HG02759 (cell line): Measurements from ENCODE around the gene FAM98C.
"Not testable (repeated sequence)": the region's sequence is repeated elsewhere in the genome, so short reads cannot be mapped to it uniquely, and the experiment has no call there.

ENCODE experiments used
- ATAC-seq: cut with Tn5 transposase; IDR thresholded peaks from one replicate; pipeline ENCODE4 v1.9.1; 2021; ENCODE audit warnings: mild to moderate bottlenecking, moderate library complexity; ENCODE audit not compliant: unreplicated experiment

The FAM98C gene

GRCh38 chr19:38425222-38425809, 22.4 kb downstream of the FAM98C start:
- no peak for ATAC-seq

DNA sequence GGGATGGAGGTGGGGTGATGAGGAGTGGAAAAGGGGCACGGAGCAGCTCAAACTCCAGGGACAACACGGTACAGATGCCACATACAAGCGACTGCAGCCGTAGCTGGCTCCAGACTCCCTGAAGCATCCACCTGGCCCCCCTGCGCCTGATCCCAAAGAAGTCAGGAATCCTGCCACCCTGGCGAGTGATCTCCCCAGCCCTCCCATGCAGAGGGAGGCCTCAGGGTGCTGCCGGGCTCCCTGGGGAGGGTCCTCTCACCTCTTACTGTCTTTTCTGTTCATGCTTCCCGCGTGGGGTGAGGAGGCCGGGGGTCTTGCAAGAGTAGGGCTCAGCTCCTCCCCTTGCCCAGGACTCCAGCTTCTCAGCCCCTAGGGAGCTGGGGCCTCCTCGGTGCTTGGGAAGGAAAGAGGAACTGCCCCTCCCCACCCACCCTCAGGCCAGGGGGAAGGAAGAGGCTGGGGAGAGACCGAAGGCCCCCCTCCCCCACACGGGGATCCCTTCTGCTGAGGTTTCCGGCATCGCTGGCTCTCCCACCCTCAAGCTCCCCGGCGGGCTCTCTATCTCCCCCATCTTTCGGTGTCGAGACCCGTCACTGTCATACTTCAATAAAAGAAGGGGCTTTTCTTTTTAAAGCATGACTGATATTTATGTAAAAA, 23.0 kb downstream of the FAM98C start, which contains the start of gene RASGRP4:
Gene RASGRP4 (minus strand): TSS at position 410 of the 657 bp plus-strand sequence. CDS start 128 bp downstream, at position 282.
- ATAC-seq, result no peak

- ATAC-seq, result not testable (repeated sequence)
These were observed 24.3 kb downstream of the FAM98C start for GRCh38 chr19:38427035-38427677.

GRCh38 chr19:38429055-38429810, 26.3 kb downstream of the FAM98C start:
- no peak for ATAC-seq

DNA sequence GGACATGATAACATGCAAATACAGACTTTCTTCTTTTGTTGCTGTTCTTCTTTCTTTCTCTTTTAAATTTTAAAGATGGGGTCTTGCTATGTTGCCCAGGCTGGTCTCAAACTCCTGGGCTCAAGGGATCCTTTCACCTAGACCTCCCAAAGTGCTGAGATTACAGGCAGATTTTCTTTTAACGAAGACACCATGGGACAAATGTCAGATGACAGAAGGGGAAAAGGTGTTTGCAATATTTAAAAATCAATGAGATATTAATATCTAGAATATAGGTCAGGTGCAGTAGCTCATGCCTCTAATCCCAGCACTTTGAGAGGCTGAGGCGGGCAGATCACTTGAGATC, 26.9 kb downstream of the FAM98C start:
- no peak for ATAC-seq

DNA sequence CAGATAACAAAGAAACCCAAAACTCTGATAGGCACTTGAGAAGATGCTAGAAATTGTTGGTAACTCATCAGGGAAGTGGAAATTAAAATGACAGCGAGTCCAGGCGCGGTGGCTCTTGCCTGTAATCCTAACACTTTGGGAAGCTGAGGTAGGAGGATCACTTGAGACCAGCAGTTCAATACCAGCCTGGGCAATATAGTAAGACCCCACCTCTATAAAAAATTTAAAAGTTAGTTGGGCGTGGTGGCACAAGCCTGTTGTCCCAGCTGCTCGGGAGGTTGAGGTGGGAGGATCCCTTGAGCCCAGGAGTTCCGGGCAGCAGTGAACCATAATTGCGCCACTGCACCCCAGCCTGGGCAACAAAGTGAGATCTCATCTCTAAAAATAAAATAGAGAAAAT, 28.0 kb downstream of the FAM98C start:
- no peak for ATAC-seq

GRCh38 chr19:38433268-38433733, 30.4 kb downstream of the FAM98C start, which contains the start of gene RYR1:
TSS of gene RYR1 (plus strand) at chr19:38433691. CDS start at chr19:38433830, 139 bp downstream.
- ATAC-seq, result no peak

GRCh38 chr19:38434549-38435051, 31.7 kb downstream of the FAM98C start:
- no peak for ATAC-seq

GRCh38 chr19:38437295-38437694, 34.4 kb downstream of the FAM98C start:
- no peak for ATAC-seq

DNA sequence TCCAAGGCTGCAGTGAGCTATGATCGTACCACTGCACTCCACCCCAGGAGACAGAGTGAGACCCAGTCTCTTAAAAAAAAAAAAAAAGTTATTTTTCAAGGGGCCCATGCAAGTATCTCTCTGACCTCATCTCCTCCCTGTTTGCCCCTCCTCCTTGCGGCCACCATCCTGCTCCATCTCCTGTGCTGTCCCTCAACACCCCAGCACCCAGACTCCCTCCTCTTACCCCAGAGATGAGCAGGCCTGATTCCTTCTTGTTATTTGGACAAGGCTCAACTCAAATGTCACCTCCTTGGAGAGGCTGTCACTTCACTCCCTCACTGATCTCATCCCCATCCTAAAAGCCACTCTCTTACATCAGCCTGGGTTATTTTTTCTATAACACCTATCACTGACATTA, 35.0 kb downstream of the FAM98C start:
- ATAC-seq, result no peak

- no peak for ATAC-seq
These were observed 37.7 kb downstream of the FAM98C start for GRCh38 chr19:38440592-38440991.

DNA sequence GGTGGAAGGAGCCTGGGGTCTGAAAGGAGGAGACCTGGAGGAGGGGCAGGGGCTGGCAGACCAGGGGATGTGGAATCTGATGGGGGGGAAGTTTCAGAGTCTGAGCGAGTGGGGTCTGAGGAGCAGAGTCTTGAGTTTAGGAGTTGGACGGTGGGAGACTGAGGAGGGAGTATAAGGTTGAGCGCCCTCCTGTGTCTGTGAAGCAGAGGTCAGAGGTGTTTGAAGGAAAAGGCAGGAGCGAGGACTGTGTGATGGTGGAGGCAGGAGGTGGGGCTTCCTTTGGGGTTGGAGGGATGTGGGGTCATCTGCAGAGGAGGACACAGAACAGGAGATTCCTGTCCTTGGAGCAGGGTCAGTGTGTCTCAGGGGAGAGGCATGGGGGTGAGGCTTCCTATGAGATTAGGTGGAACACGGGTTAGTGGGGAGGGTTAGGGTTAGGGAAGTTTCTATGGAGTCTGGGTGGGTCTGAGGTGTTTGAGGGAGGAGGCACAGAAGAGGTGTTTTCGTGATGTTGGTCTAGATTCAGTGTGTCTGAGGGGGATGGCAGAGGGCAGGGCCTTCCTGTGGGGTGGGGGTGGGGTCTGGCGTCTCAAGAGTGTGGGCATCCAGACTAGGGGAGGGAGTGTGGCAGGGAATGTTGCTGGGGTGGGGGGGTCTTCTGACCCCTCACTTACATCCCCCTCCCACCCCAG, 38.9 kb downstream of the FAM98C start:
- no peak for ATAC-seq

- no peak for ATAC-seq
These were observed 39.8 kb downstream of the FAM98C start for GRCh38 chr19:38442736-38443135.

DNA sequence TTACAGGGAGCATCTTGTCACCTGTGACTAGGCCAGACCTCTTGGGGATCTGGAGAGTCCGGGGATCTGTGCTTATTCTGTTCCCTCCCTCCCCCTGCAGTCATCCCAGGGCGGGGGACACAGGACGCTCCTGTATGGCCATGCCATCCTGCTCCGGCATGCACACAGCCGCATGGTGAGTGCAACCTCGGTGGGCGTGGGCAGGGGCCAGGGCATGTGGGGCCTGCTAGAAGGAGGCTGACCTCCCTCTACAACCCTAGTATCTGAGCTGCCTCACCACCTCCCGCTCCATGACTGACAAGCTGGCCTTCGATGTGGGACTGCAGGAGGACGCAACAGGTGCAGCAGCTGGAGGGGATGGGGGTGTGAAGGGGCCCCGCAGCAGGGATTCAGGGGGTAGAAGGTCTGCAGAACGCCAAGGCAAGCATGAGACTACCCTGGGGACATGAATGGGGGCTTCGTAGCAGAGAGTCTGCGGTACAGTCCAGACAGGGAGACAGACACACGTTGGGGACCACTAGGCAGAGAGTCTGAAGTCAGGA, 40.6 kb downstream of the FAM98C start:
- no peak for ATAC-seq

GRCh38 chr19:38444026-38444425, 41.1 kb downstream of the FAM98C start:
- no peak for ATAC-seq

GRCh38 chr19:38445362-38445761, 42.5 kb downstream of the FAM98C start:
- no peak for ATAC-seq

GRCh38 chr19:38448225-38448624, 45.3 kb downstream of the FAM98C start:
- no peak for ATAC-seq

DNA sequence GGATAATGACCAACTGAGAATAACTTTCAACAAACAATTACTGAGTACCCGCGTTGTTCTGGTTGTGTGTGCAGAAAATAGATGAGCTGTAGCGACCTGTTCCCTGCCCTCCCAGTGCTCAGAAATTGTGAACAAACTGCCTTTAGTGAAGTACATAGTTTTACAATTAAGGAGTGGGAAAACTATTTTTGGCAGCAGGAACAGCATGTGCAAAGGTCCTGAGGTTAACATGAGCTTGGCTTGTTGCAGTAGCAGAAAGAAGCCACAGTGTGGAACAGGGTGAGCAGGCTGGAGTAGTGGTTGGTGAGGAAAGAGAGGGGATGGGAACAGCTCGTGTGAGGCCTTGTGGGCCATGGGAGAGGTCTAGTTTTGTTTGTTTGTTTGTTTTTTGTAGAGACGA, 46.6 kb downstream of the FAM98C start:
- no peak for ATAC-seq

DNA sequence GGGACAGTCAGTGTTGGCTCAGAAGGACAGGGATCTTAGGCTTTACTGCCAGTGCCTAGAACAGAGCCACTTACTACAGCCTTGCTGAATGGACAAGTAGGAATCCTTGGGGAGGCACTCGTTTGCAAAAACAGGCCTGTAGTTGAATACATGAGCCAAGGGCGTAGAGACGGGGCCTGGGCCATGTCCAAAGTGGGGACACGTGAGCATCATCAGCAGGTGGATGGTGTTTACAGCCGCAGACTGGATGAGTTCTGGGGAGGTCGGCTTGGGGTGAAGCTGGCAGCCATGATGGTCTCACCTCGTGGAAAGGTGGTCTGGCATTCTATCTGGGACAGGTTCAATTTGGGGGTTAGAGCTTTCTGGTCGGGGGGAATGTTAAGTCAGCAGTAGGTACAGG, 48.1 kb downstream of the FAM98C start:
- no peak for ATAC-seq

DNA sequence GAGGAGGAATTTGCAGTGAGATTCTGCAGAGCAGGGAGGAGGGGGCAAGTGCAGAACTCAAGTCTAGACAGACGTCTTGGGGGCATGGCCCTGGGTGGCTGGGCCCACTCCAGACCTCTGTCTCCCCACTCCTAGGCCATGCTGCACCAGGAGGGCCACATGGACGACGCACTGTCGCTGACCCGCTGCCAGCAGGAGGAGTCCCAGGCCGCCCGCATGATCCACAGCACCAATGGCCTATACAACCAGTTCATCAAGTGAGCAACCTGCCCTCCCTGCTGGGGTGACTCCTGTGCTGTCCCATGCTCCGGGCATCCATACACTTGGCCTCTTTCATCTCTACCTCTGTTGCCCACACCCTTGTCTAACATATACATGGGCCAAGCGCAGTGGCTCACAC, 48.7 kb downstream of the FAM98C start:
- no peak for ATAC-seq
